HFF-Myc (cell line): ENCODE measurements around the gene IGFBP7.

Experiments
- DNase-seq: peaks from one replicate; pipeline ENCODE4 v3.0.0-alpha.2; 2011; ENCODE audit warnings: low read depth; ENCODE audit errors: extremely low read depth
- H3K4me3 ChIP-seq: replicated peaks from 2 replicates; pipeline ENCODE4 v1.5.1; 2011; ENCODE audit warnings: low read depth, mild to moderate bottlenecking, control low read depth, low read length
- CTCF ChIP-seq: IDR thresholded peaks from 2 replicates; pipeline ENCODE4 v1.5.1; 2012; ENCODE audit warnings: mild to moderate bottlenecking, low read depth, low read length, control low read depth; ENCODE audit errors: missing control alignments

IGFBP7 gene

GRCh38 chr4:57093845-57094831 is 16.0 kb downstream of the IGFBP7 start:
- TF ChIP-seq CTCF: no peak
- no peak overlapping the region for H3K4me3 ChIP-seq
- DNase-seq: no peak

GRCh38 chr4:57091657-57092162 is 18.5 kb downstream of the IGFBP7 start:
- no peak for TF ChIP-seq CTCF
- no peak for DNase-seq
- H3K4me3 ChIP-seq: no peak overlapping the region

GRCh38 chr4:57090079-57090478 is 20.1 kb downstream of the IGFBP7 start:
- no peak overlapping the region for H3K4me3 ChIP-seq
- no peak for TF ChIP-seq CTCF
- DNase-seq: no peak

GRCh38 chr4:57089549-57089948 is 20.6 kb downstream of the IGFBP7 start:
- TF ChIP-seq CTCF: no peak
- DNase-seq: no peak
- no peak overlapping the region for H3K4me3 ChIP-seq

GRCh38 chr4:57086031-57086723 is 24.0 kb downstream of the IGFBP7 start:
- no peak overlapping the region for H3K4me3 ChIP-seq
- TF ChIP-seq CTCF: no peak
- DNase-seq: no peak

- TF ChIP-seq CTCF: no peak
- H3K4me3 ChIP-seq: no peak overlapping the region
- DNase-seq: no peak
Observed at GRCh38 chr4:57085278-57085677, 24.9 kb downstream of the IGFBP7 start.
